H1 (cell line): ENCODE data around the gene DMWD. TPM values are rescaled to one million over a fixed set of nuclear protein-coding genes. Genes with fewer than 3 reads are reported as not detected.

ENCODE experiments used
- CTCF ChIA-PET: fragments of 300-600 bp; sonication (Branson Sonifier 250); formaldehyde crosslinking; loops from one replicate; lab custom pipeline; 2021; ENCODE audit not compliant: partially characterized antibody; lab: Charles Lee
- POLR2A ChIA-PET: fragments of 300-600 bp; sonication (Branson Sonifier 250); formaldehyde crosslinking; loops from one replicate; lab custom pipeline; 2021; ENCODE audit warnings: inconsistent platforms; ENCODE audit not compliant: partially characterized antibody; lab: Charles Lee
- DNase-seq, 2 experiments: peaks; one replicate each; pipeline versions ENCODE4 v3.0.0 to v3.0.0-alpha.2; 2010 to 2022; ENCODE audit warnings: low spot score in 2 of 2, low read depth in 1 of 2, mixed read lengths in 1 of 2
- FAIRE-seq: peaks from 2 replicates; lab custom pipeline; 2011; peaks lifted over from hg19 to GRCh38; lab: Jason Lieb, UNC
- H2AFZ ChIP-seq: 2 replicates; pipeline ENCODE4 v1.8.1; 2012; ENCODE audit warnings: low read length, inconsistent platforms
- H2AK5ac ChIP-seq: 2 replicates; pipeline ENCODE4 v1.6.1; 2013; ENCODE audit warnings: low read depth, low read length
- H2BK120ac ChIP-seq: replicated peaks from 2 replicates; pipeline ENCODE3; 2013; ENCODE audit warnings: low read depth, low read length, inconsistent platforms
- H2BK12ac ChIP-seq: 2 replicates; pipeline ENCODE4 v1.6.1; 2013; ENCODE audit warnings: low read depth, low read length
- H2BK15ac ChIP-seq: 2 replicates; pipeline ENCODE4 v1.6.1; 2013; ENCODE audit warnings: low read length
- H2BK20ac ChIP-seq: 2 replicates; pipeline ENCODE4 v1.6.1; 2013; ENCODE audit warnings: low read length
- H2BK5ac ChIP-seq: 2 replicates; pipeline ENCODE4 v1.6.1; 2013; ENCODE audit warnings: low read depth, low read length
- H3K14ac ChIP-seq: 2 replicates; pipeline ENCODE4 v1.6.1; 2013; ENCODE audit warnings: inconsistent platforms; ENCODE audit not compliant: insufficient read length
- H3K18ac ChIP-seq: 2 replicates; pipeline ENCODE4 v1.6.1; 2013; ENCODE audit warnings: low read length; ENCODE audit errors: extremely low read depth
- H3K23ac ChIP-seq: 2 replicates; pipeline ENCODE4 v1.6.1; 2013; ENCODE audit warnings: inconsistent platforms; ENCODE audit not compliant: insufficient read length
- H3K23me2 ChIP-seq: 2 replicates; pipeline ENCODE4 v1.6.1; 2013; ENCODE audit warnings: low read depth, low read length
- H3K27ac ChIP-seq: 2 replicates; pipeline ENCODE4 v1.6.1; 2011; ENCODE audit warnings: low read depth, low read length, inconsistent platforms
- H3K27me3 ChIP-seq, 4 experiments: replicated peaks in 1 of 4; 1 replicate in 1 of 4; 2 replicates in 3 of 4; pipeline versions ENCODE4 v1.6.1 to v1.8.1; 2011 to 2013; ENCODE audit warnings: low read length in 3 of 4, mild to moderate bottlenecking in 3 of 4, inconsistent platforms in 2 of 4, mixed read lengths in 2 of 4, moderate library complexity in 1 of 4; ENCODE audit not compliant: control insufficient read depth in 3 of 4, insufficient read depth in 3 of 4; ENCODE audit errors: extremely low read depth in 1 of 4
- H3K36me3 ChIP-seq, 4 experiments: 2 replicates each; pipeline versions ENCODE4 v1.6.1 to v1.8.1; 2011 to 2013; ENCODE audit warnings: mild to moderate bottlenecking in 4 of 4, low read length in 3 of 4, moderate library complexity in 2 of 4, control low read depth in 1 of 4, inconsistent platforms in 1 of 4; ENCODE audit not compliant: insufficient read depth in 4 of 4, control insufficient read depth in 2 of 4
- H3K4ac ChIP-seq: replicated peaks from 2 replicates; pipeline ENCODE3; 2013; ENCODE audit warnings: low read length, low read depth, mixed read lengths, inconsistent platforms; ENCODE audit not compliant: insufficient read length
- H3K4me1 ChIP-seq, 4 experiments: replicated peaks in 1 of 4; 1 replicate in 1 of 4; 2 replicates in 3 of 4; pipeline versions ENCODE4 v1.6.1 to v1.8.1; 2011 to 2013; ENCODE audit warnings: low read length in 3 of 4, inconsistent platforms in 2 of 4, mixed read lengths in 1 of 4; ENCODE audit not compliant: insufficient read depth in 4 of 4, control insufficient read depth in 3 of 4
- H3K4me2 ChIP-seq, 2 experiments: 2 replicates each; pipeline versions ENCODE4 v1.6.1 to v1.8.1; 2011 to 2013; ENCODE audit warnings: low read depth in 2 of 2, low read length in 2 of 2, control low read depth in 1 of 2, inconsistent platforms in 1 of 2, mild to moderate bottlenecking in 1 of 2; ENCODE audit not compliant: insufficient read depth in 1 of 2
- H3K4me3 ChIP-seq, 4 experiments: fragments of 200-600, 300-600 bp in 1 of 4; sonication (generic), shearing (Covaris generic), sonication (Bioruptor Twin) in 1 of 4; 2 replicates each; pipeline versions ENCODE4 v1.5.1 to v1.8.1; 2011 to 2016; ENCODE audit warnings: low read length in 4 of 4, low read depth in 3 of 4, control low read depth in 2 of 4, inconsistent platforms in 2 of 4, mild to moderate bottlenecking in 2 of 4, mixed read lengths in 1 of 4, moderate library complexity in 1 of 4; ENCODE audit not compliant: insufficient read depth in 2 of 4; ENCODE audit errors: extremely low read depth in 1 of 4
- H3K56ac ChIP-seq: replicated peaks from 2 replicates; pipeline ENCODE3; 2013; ENCODE audit warnings: low read depth, mild to moderate bottlenecking, mixed read lengths, low read length, inconsistent platforms; ENCODE audit not compliant: insufficient read length
- H3K79me1 ChIP-seq: 2 replicates; pipeline ENCODE4 v1.6.1; 2013; ENCODE audit warnings: low read depth, low read length, control low read depth
- H3K79me2 ChIP-seq, 2 experiments: 2 replicates each; pipeline versions ENCODE4 v1.6.1 to v1.8.1; 2012 to 2013; ENCODE audit warnings: low read length in 2 of 2, mild to moderate bottlenecking in 2 of 2, inconsistent platforms in 1 of 2; ENCODE audit not compliant: insufficient read depth in 2 of 2, control insufficient read depth in 1 of 2
- H3K9ac ChIP-seq, 4 experiments: replicated peaks in 1 of 4; 1 replicate in 1 of 4; 2 replicates in 3 of 4; pipeline versions ENCODE4 v1.6.1 to v1.8.1; 2011 to 2013; ENCODE audit warnings: low read depth in 3 of 4, low read length in 3 of 4, control low read depth in 2 of 4, mild to moderate bottlenecking in 2 of 4, moderate library complexity in 2 of 4, inconsistent platforms in 1 of 4; ENCODE audit errors: extremely low read depth in 1 of 4
- H3K9me3 ChIP-seq, 2 experiments: 2 replicates each; pipeline versions ENCODE4 v1.6.1 to v1.8.1; 2012 to 2013; ENCODE audit warnings: mild to moderate bottlenecking in 2 of 2, moderate library complexity in 2 of 2, control low read depth in 1 of 2, inconsistent platforms in 1 of 2, low read depth in 1 of 2, low read length in 1 of 2, mixed read lengths in 1 of 2; ENCODE audit not compliant: insufficient read depth in 2 of 2
- H4K20me1 ChIP-seq, 2 experiments: replicated peaks in 1 of 2; 2 replicates each; pipeline versions ENCODE3 to v1.8.1; 2011 to 2013; ENCODE audit warnings: inconsistent platforms in 2 of 2, low read length in 2 of 2, mild to moderate bottlenecking in 1 of 2; ENCODE audit not compliant: insufficient read depth in 2 of 2, control insufficient read depth in 1 of 2
- H4K5ac ChIP-seq: 2 replicates; pipeline ENCODE4 v1.6.1; 2013; ENCODE audit warnings: low read length, low read depth, mixed read lengths, inconsistent platforms; ENCODE audit not compliant: insufficient read length
- H4K8ac ChIP-seq: 2 replicates; pipeline ENCODE4 v1.8.0; 2013; ENCODE audit warnings: mild to moderate bottlenecking, moderate library complexity, low read length, inconsistent platforms; ENCODE audit not compliant: insufficient read depth; ENCODE audit errors: extremely low read depth
- H4K91ac ChIP-seq: replicated peaks from 2 replicates; pipeline ENCODE3; 2013; ENCODE audit warnings: low read length, mixed read lengths, inconsistent platforms; ENCODE audit not compliant: insufficient read length
- ATF2 ChIP-seq: IDR thresholded peaks from 2 replicates; pipeline ENCODE4 v1.6.1; 2012; ENCODE audit warnings: low read length, inconsistent platforms
- E2F6 ChIP-seq: IDR thresholded peaks from 2 replicates; pipeline ENCODE4 v1.6.1; 2012; ENCODE audit warnings: inconsistent platforms
- FOSL1 ChIP-seq: IDR thresholded peaks from 2 replicates; pipeline ENCODE4 v1.6.1; 2011; ENCODE audit warnings: mild to moderate bottlenecking, low read depth, low read length, moderate library complexity; ENCODE audit not compliant: insufficient read depth
- WGBS, 2 experiments: shearing (Covaris generic) in 1 of 2; methylation state at CpG; one replicate each; pipeline versions ENCODE4 v1.1.6 to v1.1.7; 2013 to 2015; ENCODE audit warnings: low lambda C conversion rate in 2 of 2, mixed read lengths in 2 of 2, inconsistent platforms in 1 of 2, low coverage in 1 of 2, missing lambda C conversion rate in 1 of 2; ENCODE audit not compliant: insufficient replicate concordance in 2 of 2, insufficient coverage in 1 of 2, insufficient read length in 1 of 2; ENCODE audit errors: extremely low coverage in 1 of 2, missing lambda C conversion rate in 1 of 2; 5-methylcytosine and 5-hydroxymethylcytosine counted together
- polyA plus RNA-seq, 7 experiments: library from polyadenylated mRNA; depleted of rRNA in 3 of 7; stranded (reverse) in 5 of 7; unstranded in 2 of 7; fragments of >200 nt in 5 of 7; fragments of 200-250 nt in 2 of 7; gene quantifications; 1 replicate in 5 of 7; 2 replicates in 1 of 7; 4 replicates in 1 of 7; pipeline versions ENCODE4 v1.2.1 to v1.2.3, GENCODE V29; 2011 to 2013; ENCODE audit warnings: missing spikeins in 2 of 7, mixed read lengths in 2 of 7
- total RNA-seq: library from RNA; stranded (reverse); fragmentation: NEBNext Ultra II Directional; extraction: Animal tissue kit (Norgen Biotek cat#: 25700); gene quantifications from 2 replicates; pipeline ENCODE4 v1.2.1, GENCODE V29; 2021

The DMWD gene
- total and polyA plus RNA-seq, 2 of the 8 experiments (the other 6 are each of a cell fraction or from before 2014, with no cell fraction given): 13.6 to 41.0 TPM

GRCh38 chr19:45772130-45772840 is 20.4 kb downstream of the DMWD start:
- Histone ChIP-seq H2BK5ac (no peak overlapping the region), H3K4ac (no peak overlapping the region), H3K36me3 (peaks cover 3 to 8% (median 5%) of the 10 kb centered on the region in 4 experiments; a peak in 5 of 8 replicates), H2AFZ (no peak overlapping the region), H3K23me2 (peaks cover 26% of the 10 kb centered on the region), H3K56ac (no peak overlapping the region), H3K18ac (no peak overlapping the region), H3K23ac (no peak overlapping the region), H2BK20ac (no peak overlapping the region), H2BK15ac (peak overlapping the region; percentile 46; the same call in 1 of the 2 replicates), H4K20me1 (no peaks in the 10 kb centered on the region), H3K9ac (no peak overlapping the region), H3K27me3 (no peaks in the 10 kb centered on the region), H3K9me3 (no peaks in the 10 kb centered on the region), H4K91ac (no peak overlapping the region), H3K4me1 (peaks cover 0 to 7% (median 5%) of the 10 kb centered on the region in 4 experiments; a peak in 4 of 7 replicates), H2AK5ac (no peak overlapping the region), H3K79me2 (no peaks in the 10 kb centered on the region), H4K5ac (no peak overlapping the region), H2BK120ac (no peak overlapping the region), H3K79me1 (no peaks in the 10 kb centered on the region), H3K4me3 (no peak overlapping the region), H3K14ac (no peak overlapping the region), H3K4me2 (no peak overlapping the region; a peak in 1 of 4 replicates), H3K27ac (no peak overlapping the region), H4K8ac (no peak overlapping the region), H2BK12ac (no peak overlapping the region)
- ChIA-PET CTCF (interaction anchor here (0.6 to 6.7 kb wide), 11 partner anchors 9 to 73 kb away, joined by 3 to 55 read pairs (median 4); partner anchors contain the start of genes DMPK, DMWD, FBXO46 and MEIOSIN), POLR2A (interaction anchor here (0.6 to 16.2 kb wide), 16 partner anchors 8 to 372 kb away, joined by 3 to 284 read pairs (median 6); partner anchors contain the start of genes DMPK, FBXO46, MEIOSIN and RSPH6A)
- no peak for FAIRE-seq
- DNase-seq: no peak
- 85% methylated on average over 14 of the region's 14 CpGs; no CpG with 5 or more reads in 1 of the 2 experiments for WGBS, 2 experiments
- TF ChIP-seq FOSL1 (no peak), E2F6 (no peak), ATF2 (no peak)
